ENCODE measurements around the gene CPEB4. TPM values are rescaled to one million over a fixed set of nuclear protein-coding genes. Genes with fewer than 3 reads are reported as not detected.

Gene CPEB4
- total RNA-seq = 13.8 and 16.0 TPM in 2 replicates

DNA sequence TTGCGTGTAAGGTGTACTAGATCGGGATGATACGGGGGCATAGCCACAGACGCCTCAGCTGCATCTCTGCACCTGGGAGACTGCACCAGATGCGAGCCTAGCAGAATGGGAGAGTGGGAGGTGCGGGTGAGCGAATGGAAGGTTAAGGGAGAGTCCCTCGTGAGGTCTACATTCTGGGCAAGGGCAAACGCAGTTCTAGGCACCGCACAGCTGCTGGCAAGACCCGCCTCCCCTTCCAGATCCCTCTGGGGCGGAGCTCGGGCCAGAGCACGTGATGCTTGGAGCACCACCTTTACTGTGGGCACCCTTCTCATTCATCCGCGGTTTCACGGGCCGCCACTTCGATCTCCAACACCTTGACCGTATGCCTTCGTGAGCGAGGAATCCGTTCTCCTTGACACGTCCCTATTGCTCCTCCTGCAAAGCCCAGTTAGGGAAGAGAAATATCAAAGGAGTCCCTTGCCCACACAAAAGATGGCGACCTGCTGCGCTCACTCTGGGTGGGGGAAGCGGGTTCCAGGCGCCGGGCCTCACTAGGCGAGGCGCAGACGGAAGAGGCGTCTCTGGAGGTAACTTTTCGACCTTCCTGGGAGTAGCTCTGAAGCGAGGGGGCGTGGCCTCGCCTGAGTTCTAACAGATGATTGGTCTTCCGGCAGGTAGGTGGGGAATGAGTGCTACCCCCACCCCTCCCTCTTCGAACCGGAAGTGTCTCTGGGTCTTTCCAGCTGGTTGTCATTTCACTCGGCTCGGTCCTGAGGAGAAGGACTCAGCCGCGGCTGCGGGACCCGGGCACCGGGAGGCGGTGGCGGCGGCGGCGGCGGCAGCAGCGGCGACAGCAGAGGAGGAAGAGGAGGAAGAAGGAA lies at the start of gene CPEB4:
Gene CPEB4, plus strand, starts transcription at position 740 of the 863 bp plus-strand sequence. CDS start 1,385 bp downstream, outside the sequence.

DNA sequence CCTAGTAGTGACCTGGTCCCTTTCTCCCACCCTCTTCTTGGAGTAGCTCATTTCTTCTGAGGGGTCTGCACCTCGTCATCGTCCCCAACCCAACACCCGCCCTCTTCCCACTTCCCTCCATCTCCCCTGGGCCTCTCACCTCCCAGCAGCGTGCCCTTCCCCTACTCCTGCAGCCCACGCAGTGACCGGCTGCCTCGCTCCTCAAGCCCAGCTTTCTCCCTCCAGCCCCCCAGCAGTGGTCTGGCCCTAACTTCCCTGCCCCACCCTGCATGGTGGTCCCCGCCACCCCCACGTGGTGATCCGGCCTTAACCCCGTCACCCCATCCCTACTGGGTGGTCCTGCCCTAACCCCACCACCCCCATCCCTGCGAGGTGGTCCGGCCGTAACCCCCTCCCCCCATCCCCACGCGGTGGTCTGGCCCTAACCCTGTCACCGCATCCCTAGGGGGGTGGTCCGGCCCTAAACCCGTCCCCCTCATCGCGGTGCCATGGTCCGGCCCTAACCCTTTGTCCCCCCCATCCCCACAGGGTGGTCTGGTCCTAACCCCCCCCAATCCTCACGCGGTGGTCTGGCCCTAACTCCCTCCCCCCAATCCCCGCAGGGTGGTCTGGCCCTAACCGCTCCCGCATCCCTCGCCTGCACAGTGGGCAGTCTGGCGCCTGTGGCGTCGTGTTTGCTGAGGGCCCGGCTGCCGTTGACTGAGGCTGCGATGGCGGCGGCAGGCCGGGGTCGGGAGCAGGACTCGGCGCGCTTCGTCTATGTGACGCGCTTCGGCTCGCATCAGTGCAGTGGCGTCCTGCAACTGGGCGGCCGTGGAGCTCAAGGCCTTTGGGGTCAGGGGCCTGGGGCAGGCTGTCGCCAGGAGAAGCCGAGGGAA lies 100.6 kb downstream of the CPEB4 start, which contains the start of gene C5orf47:
Gene C5orf47, plus strand, starts transcription at position 617 of the 878 bp plus-strand sequence. Its CDS starts 94 bp downstream, at position 711.

Other genes starting within 250 kb of the CPEB4 start
- gene C5orf47, start 100.8 kb downstream of the CPEB4 start, total RNA-seq = not detected in 2 replicates
- not detected in 2 replicates for gene NSG2, start 157.4 kb downstream of the CPEB4 start, total RNA-seq